Loucy (cell line): ENCODE results near the gene IL23R.
A peak's percentile ranks its signal among the peaks of the same experiment; 100 is the strongest.

Experiments
- H2AFZ ChIP-seq: fragments of 200-600 bp; sonication (generic); 2 replicates; pipeline ENCODE4 v1.6.0; 2016; ENCODE audit warnings: antibody characterized with exemption, mild to moderate bottlenecking, low read length, moderate library complexity
- H3F3A ChIP-seq: fragments of 200-600 bp; 2 replicates; pipeline ENCODE4 v1.6.0; 2016; ENCODE audit warnings: antibody characterized with exemption, low read depth, mild to moderate bottlenecking
- H3K27me3 ChIP-seq: fragments of 200-600 bp; sonication (generic); 2 replicates; pipeline ENCODE4 v1.6.1; 2014; ENCODE audit warnings: low read length, mild to moderate bottlenecking; ENCODE audit not compliant: insufficient read depth, poor library complexity, severe bottlenecking
- H3K36me3 ChIP-seq: fragments of 200-600 bp; sonication (generic); 2 replicates; pipeline ENCODE4 v1.6.1; 2016; ENCODE audit warnings: low read length; ENCODE audit not compliant: insufficient read depth
- H3K4me1 ChIP-seq: fragments of 200-600 bp; sonication (generic); 2 replicates; pipeline ENCODE4 v1.5.1; 2014; ENCODE audit warnings: low read length, mild to moderate bottlenecking; ENCODE audit not compliant: insufficient read depth, poor library complexity, severe bottlenecking
- H3K4me2 ChIP-seq: fragments of 200-600 bp; sonication (generic); 2 replicates; pipeline ENCODE4 v1.6.0; 2014; ENCODE audit warnings: antibody characterized with exemption, low read length, low read depth, mild to moderate bottlenecking; ENCODE audit not compliant: poor library complexity, severe bottlenecking
- H3K4me3 ChIP-seq: fragments of 200-600 bp; sonication (generic); 2 replicates; pipeline ENCODE4 v1.5.1; 2014; ENCODE audit warnings: low read length, mild to moderate bottlenecking, mixed read lengths; ENCODE audit not compliant: poor library complexity, severe bottlenecking
- H3K79me2 ChIP-seq: fragments of 200-600 bp; sonication (generic); 2 replicates; pipeline ENCODE4 v1.6.1; 2014; ENCODE audit warnings: low read length; ENCODE audit not compliant: insufficient read depth
- H3K9ac ChIP-seq: fragments of 200-600 bp; sonication (generic); 2 replicates; pipeline ENCODE4 v1.6.0; 2014; ENCODE audit warnings: mild to moderate bottlenecking, low read depth, low read length, moderate library complexity; ENCODE audit not compliant: poor library complexity, severe bottlenecking
- H3K9me2 ChIP-seq: fragments of 200-600 bp; sonication (generic); replicated peaks from 2 replicates; pipeline ENCODE4 v1.6.1; 2016; ENCODE audit warnings: low read depth, low read length, mixed read lengths
- H3K9me3 ChIP-seq: fragments of 200-600 bp; sonication (generic); 2 replicates; pipeline ENCODE4 v1.6.1; 2014; ENCODE audit warnings: mild to moderate bottlenecking, antibody characterized with exemption, low read length, low read depth; ENCODE audit not compliant: insufficient read depth
- H4K20me1 ChIP-seq: fragments of 200-600 bp; sonication (generic); 2 replicates; pipeline ENCODE4 v1.6.0; 2014; ENCODE audit warnings: antibody characterized with exemption, low read length, mild to moderate bottlenecking; ENCODE audit not compliant: insufficient read depth, poor library complexity, severe bottlenecking
- EZH2phosphoT487 ChIP-seq: fragments of 200-600 bp; IDR thresholded peaks from 2 replicates; pipeline ENCODE4 v1.6.1; 2018; ENCODE audit warnings: antibody characterized with exemption, mild to moderate bottlenecking, moderate library complexity, borderline replicate concordance
- TF ChIP-seq, protein P1 (sequence below): fragments of 200-600 bp; sonication (generic); conservative IDR thresholded peaks from 2 replicates; pipeline ENCODE4 v1.5.1; 2014; ENCODE audit warnings: mild to moderate bottlenecking, antibody characterized with exemption, low read length

Gene IL23R

DNA sequence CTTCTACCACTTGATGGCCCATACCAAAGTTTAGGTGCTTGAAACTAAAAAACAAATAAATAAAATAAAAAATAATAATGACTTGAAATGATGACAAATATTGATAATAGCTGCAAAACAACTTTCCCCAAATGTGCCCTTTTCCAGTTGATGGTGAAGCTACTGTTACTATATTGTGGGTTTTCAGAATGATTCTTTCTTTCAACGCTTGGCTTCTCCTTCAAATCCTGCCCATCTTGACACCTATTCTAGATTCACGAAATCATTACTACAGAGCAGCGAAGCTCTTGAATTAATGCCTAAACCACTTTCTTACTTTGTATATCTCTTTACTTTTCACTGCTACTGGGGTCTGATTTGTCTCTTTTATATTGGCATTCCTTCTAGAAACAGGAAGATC lies 22.3 kb upstream of the IL23R start:
- no peaks in the 10 kb centered on the region for H3K36me3 ChIP-seq
- TF ChIP-seq EZH2phosphoT487: no peak
- TF ChIP-seq, protein P1, sequence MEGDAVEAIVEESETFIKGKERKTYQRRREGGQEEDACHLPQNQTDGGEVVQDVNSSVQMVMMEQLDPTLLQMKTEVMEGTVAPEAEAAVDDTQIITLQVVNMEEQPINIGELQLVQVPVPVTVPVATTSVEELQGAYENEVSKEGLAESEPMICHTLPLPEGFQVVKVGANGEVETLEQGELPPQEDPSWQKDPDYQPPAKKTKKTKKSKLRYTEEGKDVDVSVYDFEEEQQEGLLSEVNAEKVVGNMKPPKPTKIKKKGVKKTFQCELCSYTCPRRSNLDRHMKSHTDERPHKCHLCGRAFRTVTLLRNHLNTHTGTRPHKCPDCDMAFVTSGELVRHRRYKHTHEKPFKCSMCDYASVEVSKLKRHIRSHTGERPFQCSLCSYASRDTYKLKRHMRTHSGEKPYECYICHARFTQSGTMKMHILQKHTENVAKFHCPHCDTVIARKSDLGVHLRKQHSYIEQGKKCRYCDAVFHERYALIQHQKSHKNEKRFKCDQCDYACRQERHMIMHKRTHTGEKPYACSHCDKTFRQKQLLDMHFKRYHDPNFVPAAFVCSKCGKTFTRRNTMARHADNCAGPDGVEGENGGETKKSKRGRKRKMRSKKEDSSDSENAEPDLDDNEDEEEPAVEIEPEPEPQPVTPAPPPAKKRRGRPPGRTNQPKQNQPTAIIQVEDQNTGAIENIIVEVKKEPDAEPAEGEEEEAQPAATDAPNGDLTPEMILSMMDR: no peak
- H3K9me2 ChIP-seq: no peaks in the 10 kb centered on the region
- no peaks in the 10 kb centered on the region for H3K79me2 ChIP-seq
- no peaks in the 10 kb centered on the region for H4K20me1 ChIP-seq
- H3K4me3 ChIP-seq: no peak overlapping the region
- H3K4me2 ChIP-seq: no peak overlapping the region
- no peaks in the 10 kb centered on the region for H3K9me3 ChIP-seq
- no peaks in the 10 kb centered on the region for H3F3A ChIP-seq
- H3K4me1 ChIP-seq: peaks cover 5% of the 10 kb centered on the region
- H3K27me3 ChIP-seq: no peaks in the 10 kb centered on the region
- H3K9ac ChIP-seq: no peak overlapping the region
- no peak overlapping the region for H2AFZ ChIP-seq

DNA sequence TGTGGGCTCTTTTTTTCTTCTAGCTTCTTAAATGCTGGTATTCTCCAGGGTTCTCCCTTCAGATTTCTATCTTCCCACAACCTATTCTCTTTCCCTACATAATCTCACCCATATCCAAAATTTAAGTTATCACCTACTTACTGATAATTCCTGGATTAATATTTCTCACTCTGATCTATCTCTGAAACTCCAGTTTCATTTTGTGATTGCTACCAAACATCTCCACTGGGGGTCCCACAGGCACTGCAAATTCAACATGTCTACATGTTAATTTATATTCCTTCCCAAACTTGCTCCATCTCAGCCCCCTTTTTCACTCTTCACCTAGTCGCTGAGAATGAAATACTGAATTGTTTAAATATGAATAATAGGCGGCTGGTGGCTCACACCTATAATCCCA lies 21.6 kb upstream of the IL23R start:
- Histone ChIP-seq H3K4me3 (no peak overlapping the region), H3F3A (no peaks in the 10 kb centered on the region), H3K79me2 (no peaks in the 10 kb centered on the region), H3K9me2 (no peaks in the 10 kb centered on the region), H3K9ac (no peak overlapping the region), H3K36me3 (no peaks in the 10 kb centered on the region), H3K4me2 (no peak overlapping the region), H3K9me3 (no peaks in the 10 kb centered on the region), H3K27me3 (no peaks in the 10 kb centered on the region), H2AFZ (no peak overlapping the region), H3K4me1 (peaks cover 6% of the 10 kb centered on the region), H4K20me1 (no peaks in the 10 kb centered on the region)
- TF ChIP-seq EZH2phosphoT487: no peak
- TF ChIP-seq, protein P1: peak; percentile 78

DNA sequence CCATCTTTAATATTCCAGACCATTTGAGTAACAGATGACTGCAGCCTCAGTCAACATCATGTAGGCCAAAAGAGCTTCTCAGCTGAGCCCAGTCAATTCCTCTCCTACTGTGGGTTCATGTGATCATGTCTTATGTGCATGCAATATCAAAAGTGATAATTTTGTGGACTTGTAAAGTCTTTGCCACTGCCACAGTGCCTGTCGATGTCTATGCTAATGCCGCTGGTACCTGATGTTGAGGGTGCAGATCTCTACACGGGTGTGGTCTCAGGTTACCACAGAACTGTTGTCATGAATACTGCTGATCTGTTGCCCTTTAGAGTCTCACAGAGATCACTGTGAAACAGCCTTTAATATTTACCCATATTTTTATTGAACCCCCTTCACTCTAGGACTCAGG lies 20.2 kb upstream of the IL23R start:
- Histone ChIP-seq H3K9me2 (no peaks in the 10 kb centered on the region), H3K27me3 (no peaks in the 10 kb centered on the region), H3K4me3 (no peak overlapping the region), H3K9me3 (no peaks in the 10 kb centered on the region), H4K20me1 (no peaks in the 10 kb centered on the region), H3K4me2 (no peak overlapping the region), H3K36me3 (no peaks in the 10 kb centered on the region), H3K4me1 (peaks cover 6% of the 10 kb centered on the region), H2AFZ (no peak overlapping the region), H3K9ac (no peak overlapping the region), H3F3A (no peaks in the 10 kb centered on the region), H3K79me2 (no peaks in the 10 kb centered on the region)
- TF ChIP-seq, protein P1: no peak
- no peak for TF ChIP-seq EZH2phosphoT487
